Measurements from ENCODE around the gene SPTBN4.

The SPTBN4 gene

DNA sequence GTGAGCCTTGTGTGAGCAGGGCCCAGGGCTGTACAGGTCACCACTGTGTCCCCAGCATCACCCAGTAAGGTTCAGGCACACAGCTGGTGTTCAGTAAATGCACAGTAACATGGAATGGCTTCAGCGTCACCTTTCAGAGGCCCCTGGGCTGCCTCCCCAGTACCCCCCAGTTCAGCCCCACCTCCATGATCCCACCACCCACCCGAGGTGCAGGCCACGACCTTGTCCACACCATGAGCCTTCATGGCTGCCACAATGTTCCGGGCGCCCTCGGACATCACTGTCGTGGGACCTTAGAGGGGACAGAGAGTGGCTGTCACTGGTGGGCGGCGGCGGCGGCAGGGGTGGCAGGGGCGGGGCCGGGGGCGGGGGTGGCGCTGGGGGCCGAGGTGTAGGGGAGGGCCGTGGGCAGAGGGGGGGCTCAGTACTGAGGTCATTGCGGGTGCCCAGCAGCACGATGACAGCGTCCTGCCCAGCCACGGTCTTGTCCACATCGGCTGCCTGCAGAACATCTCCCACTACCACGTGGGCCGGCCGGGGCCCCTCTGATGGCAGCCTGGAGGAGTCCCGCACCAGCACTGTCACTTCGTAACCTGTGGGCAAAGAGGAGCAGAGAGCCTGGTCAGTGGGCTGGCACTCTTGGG lies 8.7 kb upstream of the SPTBN4 start:
- H3K9ac ChIP-seq (ENCODE audit: low read depth, low read length, poor library complexity, severe bottlenecking), result no peak overlapping the region
- H4K20me1 ChIP-seq (ENCODE audit: insufficient read depth, low read length, poor library complexity, severe bottlenecking), result no peaks in the 10 kb centered on the region
- H3K4me1 ChIP-seq (ENCODE audit: insufficient read depth, low read length, poor library complexity, severe bottlenecking), result no peaks in the 10 kb centered on the region
- no peak for TF ChIP-seq EZH2phosphoT487 (IDR thresholded peaks at IDR 0.05; ENCODE audit: borderline replicate concordance)
- TF ChIP-seq, protein P1, sequence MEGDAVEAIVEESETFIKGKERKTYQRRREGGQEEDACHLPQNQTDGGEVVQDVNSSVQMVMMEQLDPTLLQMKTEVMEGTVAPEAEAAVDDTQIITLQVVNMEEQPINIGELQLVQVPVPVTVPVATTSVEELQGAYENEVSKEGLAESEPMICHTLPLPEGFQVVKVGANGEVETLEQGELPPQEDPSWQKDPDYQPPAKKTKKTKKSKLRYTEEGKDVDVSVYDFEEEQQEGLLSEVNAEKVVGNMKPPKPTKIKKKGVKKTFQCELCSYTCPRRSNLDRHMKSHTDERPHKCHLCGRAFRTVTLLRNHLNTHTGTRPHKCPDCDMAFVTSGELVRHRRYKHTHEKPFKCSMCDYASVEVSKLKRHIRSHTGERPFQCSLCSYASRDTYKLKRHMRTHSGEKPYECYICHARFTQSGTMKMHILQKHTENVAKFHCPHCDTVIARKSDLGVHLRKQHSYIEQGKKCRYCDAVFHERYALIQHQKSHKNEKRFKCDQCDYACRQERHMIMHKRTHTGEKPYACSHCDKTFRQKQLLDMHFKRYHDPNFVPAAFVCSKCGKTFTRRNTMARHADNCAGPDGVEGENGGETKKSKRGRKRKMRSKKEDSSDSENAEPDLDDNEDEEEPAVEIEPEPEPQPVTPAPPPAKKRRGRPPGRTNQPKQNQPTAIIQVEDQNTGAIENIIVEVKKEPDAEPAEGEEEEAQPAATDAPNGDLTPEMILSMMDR (conservative IDR thresholded peaks at IDR 0.05; ENCODE audit: low read length), result no peak
- no peaks in the 10 kb centered on the region for H3K36me3 ChIP-seq (ENCODE audit: insufficient read depth, low read length)
- H3K9me2 ChIP-seq (replicated peaks; ENCODE audit: low read depth, low read length), result no peaks in the 10 kb centered on the region
- no peak overlapping the region for H2AFZ ChIP-seq (ENCODE audit: low read length)
- H3K4me2 ChIP-seq (ENCODE audit: low read depth, low read length, poor library complexity, severe bottlenecking), result no peak overlapping the region
- H3K4me3 ChIP-seq (ENCODE audit: low read length, poor library complexity, severe bottlenecking), result no peak overlapping the region
- no peaks in the 10 kb centered on the region for H3K79me2 ChIP-seq (ENCODE audit: insufficient read depth, low read length)
- H3F3A ChIP-seq (ENCODE audit: low read depth), result no peaks in the 10 kb centered on the region
- no peaks in the 10 kb centered on the region for H3K27me3 ChIP-seq (ENCODE audit: insufficient read depth, low read length, poor library complexity, severe bottlenecking)
- H3K9me3 ChIP-seq (ENCODE audit: insufficient read depth, low read depth, low read length), result no peaks in the 10 kb centered on the region

DNA sequence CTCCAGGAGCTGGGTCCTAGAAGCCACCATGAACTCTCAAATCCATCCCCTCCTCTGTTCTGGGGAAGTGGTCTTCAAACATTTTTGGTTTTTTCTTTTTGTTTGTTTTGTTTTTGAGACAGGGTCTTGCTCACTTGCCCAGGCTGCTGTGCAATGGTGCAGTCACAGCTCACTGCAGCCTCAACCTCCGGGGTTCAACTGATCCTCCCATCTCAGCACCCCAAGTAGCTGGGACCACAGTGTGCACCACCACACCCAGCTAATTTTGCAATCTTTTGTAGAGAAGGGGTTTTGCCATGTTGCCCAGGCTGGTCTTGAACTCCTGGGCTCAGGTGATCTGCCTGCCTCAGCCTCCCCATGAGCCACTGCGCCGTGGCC lies 8.2 kb upstream of the SPTBN4 start:
- Histone ChIP-seq H4K20me1 (ENCODE audit: insufficient read depth, low read length, poor library complexity, severe bottlenecking) (no peaks in the 10 kb centered on the region), H3K79me2 (ENCODE audit: insufficient read depth, low read length) (no peaks in the 10 kb centered on the region), H3K27me3 (ENCODE audit: insufficient read depth, low read length, poor library complexity, severe bottlenecking) (no peaks in the 10 kb centered on the region), H3K9me2 (replicated peaks; ENCODE audit: low read depth, low read length) (no peaks in the 10 kb centered on the region), H3K9ac (ENCODE audit: low read depth, low read length, poor library complexity, severe bottlenecking) (no peak overlapping the region), H3K36me3 (ENCODE audit: insufficient read depth, low read length) (no peaks in the 10 kb centered on the region), H3K4me1 (ENCODE audit: insufficient read depth, low read length, poor library complexity, severe bottlenecking) (no peaks in the 10 kb centered on the region), H3K4me2 (ENCODE audit: low read depth, low read length, poor library complexity, severe bottlenecking) (no peak overlapping the region), H2AFZ (ENCODE audit: low read length) (no peak overlapping the region), H3K4me3 (ENCODE audit: low read length, poor library complexity, severe bottlenecking) (no peak overlapping the region), H3K9me3 (ENCODE audit: insufficient read depth, low read depth, low read length) (no peaks in the 10 kb centered on the region), H3F3A (ENCODE audit: low read depth) (no peaks in the 10 kb centered on the region)
- TF ChIP-seq EZH2phosphoT487 (IDR thresholded peaks at IDR 0.05; ENCODE audit: borderline replicate concordance), result no peak
- TF ChIP-seq, protein P1 (conservative IDR thresholded peaks at IDR 0.05; ENCODE audit: low read length), result no peak

DNA sequence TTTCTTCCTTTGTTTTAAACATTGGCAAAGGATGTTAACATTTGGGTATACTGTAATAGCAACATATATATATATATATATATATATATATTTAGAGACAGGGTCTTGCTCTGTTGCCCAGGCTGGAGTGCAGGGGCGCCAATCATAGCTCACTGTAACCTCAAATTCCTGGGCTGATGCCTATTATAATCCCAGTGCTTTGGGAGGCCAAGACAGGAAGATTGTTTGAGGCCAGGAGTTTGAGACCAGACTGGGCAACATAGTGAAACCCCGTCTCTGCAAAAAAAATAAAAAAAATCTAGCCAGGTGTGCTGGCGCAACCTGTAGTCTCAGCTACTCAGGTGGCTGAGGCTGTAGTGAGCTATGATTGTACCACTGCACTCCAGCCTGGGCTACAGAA lies 6.6 kb upstream of the SPTBN4 start:
- no peaks in the 10 kb centered on the region for H4K20me1 ChIP-seq (ENCODE audit: insufficient read depth, low read length, poor library complexity, severe bottlenecking)
- no peak overlapping the region for H3K4me3 ChIP-seq (ENCODE audit: low read length, poor library complexity, severe bottlenecking)
- no peaks in the 10 kb centered on the region for H3K79me2 ChIP-seq (ENCODE audit: insufficient read depth, low read length)
- no peaks in the 10 kb centered on the region for H3F3A ChIP-seq (ENCODE audit: low read depth)
- TF ChIP-seq EZH2phosphoT487 (IDR thresholded peaks at IDR 0.05; ENCODE audit: borderline replicate concordance), result no peak
- TF ChIP-seq, protein P1 (conservative IDR thresholded peaks at IDR 0.05; ENCODE audit: low read length), result no peak
- H3K4me2 ChIP-seq (ENCODE audit: low read depth, low read length, poor library complexity, severe bottlenecking), result no peak overlapping the region
- no peaks in the 10 kb centered on the region for H3K9me2 ChIP-seq (replicated peaks; ENCODE audit: low read depth, low read length)
- H2AFZ ChIP-seq (ENCODE audit: low read length), result no peak overlapping the region
- H3K27me3 ChIP-seq (ENCODE audit: insufficient read depth, low read length, poor library complexity, severe bottlenecking), result no peaks in the 10 kb centered on the region
- H3K4me1 ChIP-seq (ENCODE audit: insufficient read depth, low read length, poor library complexity, severe bottlenecking), result peaks cover 9% of the 10 kb centered on the region
- no peak overlapping the region for H3K9ac ChIP-seq (ENCODE audit: low read depth, low read length, poor library complexity, severe bottlenecking)
- no peaks in the 10 kb centered on the region for H3K9me3 ChIP-seq (ENCODE audit: insufficient read depth, low read depth, low read length)
- H3K36me3 ChIP-seq (ENCODE audit: insufficient read depth, low read length), result no peaks in the 10 kb centered on the region

Measured in Loucy (cell line).